AG04449 (cell line): ENCODE measurements around the gene CTDSP1.
A peak's percentile ranks its signal among the peaks of the same experiment; 100 is the strongest.

ENCODE experiments used
- CTCF ChIA-PET: fragments of 350-600 bp; formaldehyde crosslinking; extraction: SDS; loops from one replicate; lab custom pipeline; 2021; ENCODE audit warnings: antibody characterized with exemption; lab: Yijun Ruan, JAX
- POLR2A ChIA-PET: fragments of 400-600, 350-600 bp; formaldehyde crosslinking; extraction: SDS; loops from one replicate; lab custom pipeline; 2020; ENCODE audit warnings: antibody characterized with exemption, inconsistent platforms; lab: Yijun Ruan, JAX
- DNase-seq: peaks from one replicate; pipeline ENCODE4 v3.0.0-alpha.2; 2010; ENCODE audit warnings: low read depth, low spot score
- H3K4me3 ChIP-seq: 2 replicates; pipeline ENCODE4 v1.5.1; 2011; ENCODE audit warnings: low read depth, mild to moderate bottlenecking, control low read depth, low read length
- CTCF ChIP-seq: IDR thresholded peaks from one replicate; pipeline ENCODE4 v1.5.1; 2011; ENCODE audit warnings: mild to moderate bottlenecking, moderate library complexity, low read length, control low read depth, inconsistent platforms; ENCODE audit not compliant: insufficient read depth; ENCODE audit errors: missing control alignments

The CTDSP1 gene

GRCh38 chr2:218362606-218363005, 37.1 kb upstream of the CTDSP1 start:
- ChIA-PET POLR2A (no interaction called here), CTCF (interaction anchor here (1.1 to 2.0 kb wide), 5 partner anchors 13 to 69 kb away, joined by 3 to 9 read pairs (median 5); no protein-coding TSS in a partner anchor)
- no peak overlapping the region for H3K4me3 ChIP-seq
- DNase-seq, result no peak
- TF ChIP-seq CTCF, result no peak

- TF ChIP-seq CTCF, result no peak
- no peak for DNase-seq
- POLR2A ChIA-PET, result no interaction called here
- CTCF ChIA-PET, result interaction anchor here (1.2 kb wide), 1 partner anchor 92 kb away, joined by 3 read pairs; no protein-coding TSS in a partner anchor
- H3K4me3 ChIP-seq, result no peak overlapping the region
These were observed 35.9 kb upstream of the CTDSP1 start for GRCh38 chr2:218363736-218364135.

- no peak overlapping the region for H3K4me3 ChIP-seq
- CTCF ChIA-PET, result interaction anchor here (1.2 to 2.6 kb wide), 4 partner anchors 8 to 92 kb away, joined by 3 to 10 read pairs (median 4); partner anchors contain the start of gene CATIP
- DNase-seq, result no peak
- no peak for TF ChIP-seq CTCF
- POLR2A ChIA-PET, result no interaction called here
These were observed 35.5 kb upstream of the CTDSP1 start for GRCh38 chr2:218364196-218364595.

GRCh38 chr2:218366621-218367414, 32.9 kb upstream of the CTDSP1 start:
- DNase-seq, result no peak
- POLR2A ChIA-PET, result interaction anchor here (1.1 kb wide), 1 partner anchor 79 kb away, joined by 4 read pairs; no protein-coding TSS in a partner anchor
- no peak for TF ChIP-seq CTCF
- CTCF ChIA-PET, result interaction anchor here (0.8 to 2.6 kb wide), 6 partner anchors 9 to 74 kb away, joined by 3 to 11 read pairs (median 6); partner anchors contain the start of gene CATIP
- peak overlapping the region; percentile 59; the same call in 1 of the 2 replicates for H3K4me3 ChIP-seq

GRCh38 chr2:218367415-218368149, 32.1 kb upstream of the CTDSP1 start:
- POLR2A ChIA-PET, result interaction anchor here (1.1 kb wide), 1 partner anchor 80 kb away, joined by 4 read pairs; no protein-coding TSS in a partner anchor
- TF ChIP-seq CTCF, result no peak
- H3K4me3 ChIP-seq, result peak overlapping the region; percentile 59
- CTCF ChIA-PET, result interaction anchor here (0.8 to 2.0 kb wide), 5 partner anchors 10 to 75 kb away, joined by 3 to 11 read pairs (median 6); partner anchors contain the start of gene CATIP
- DNase-seq, result no peak

GRCh38 chr2:218368150-218368528, 31.5 kb upstream of the CTDSP1 start:
- TF ChIP-seq CTCF, result no peak
- peak overlapping the region; percentile 59 for H3K4me3 ChIP-seq
- POLR2A ChIA-PET, result interaction anchor here (0.9 kb wide), 1 partner anchor 224 kb away, joined by 3 read pairs; no protein-coding TSS in a partner anchor
- CTCF ChIA-PET, result interaction anchor here (0.7 to 2.1 kb wide), 8 partner anchors 9 to 96 kb away, joined by 3 to 11 read pairs (median 5); partner anchors contain the start of gene CATIP
- no peak for DNase-seq
